EL (cell line): Measurements from ENCODE around the gene GRM4.

Source experiments
- DNase-seq: peaks from one replicate; pipeline ENCODE4 v3.0.0-alpha.2; 2016

GRM4 gene

GRCh38 chr6:33974471-33974870, 171.4 kb downstream of the GRM4 start:
- DNase-seq: no peak

GRCh38 chr6:33974030-33974429, 171.9 kb downstream of the GRM4 start:
- DNase-seq: no peak

GRCh38 chr6:33971580-33971979, 174.3 kb downstream of the GRM4 start:
- DNase-seq: no peak
